GM06990 (cell line): ENCODE data around the gene GCN1.

Experiments
- DNase-seq: peaks from one replicate; pipeline ENCODE4 v3.0.0-alpha.2; 2011; ENCODE audit not compliant: insufficient read length; ENCODE audit errors: extremely low read depth
- H3K27me3 ChIP-seq: replicated peaks from 2 replicates; pipeline ENCODE4 v1.6.0; 2011; ENCODE audit warnings: low read length; ENCODE audit not compliant: control insufficient read depth, insufficient read depth
- H3K36me3 ChIP-seq: 2 replicates; pipeline ENCODE4 v1.5.1; 2011; ENCODE audit warnings: low read length; ENCODE audit not compliant: control insufficient read depth, insufficient read depth
- H3K4me3 ChIP-seq: replicated peaks from 2 replicates; pipeline ENCODE4 v1.5.1; 2011; ENCODE audit warnings: low read depth, mild to moderate bottlenecking, control low read depth, low read length
- CTCF ChIP-seq: IDR thresholded peaks from 2 replicates; pipeline ENCODE4 v1.5.1; 2011; ENCODE audit warnings: low read length, control low read depth, mild to moderate bottlenecking, inconsistent platforms; ENCODE audit not compliant: insufficient read depth, poor library complexity, severe bottlenecking

The GCN1 gene

DNA sequence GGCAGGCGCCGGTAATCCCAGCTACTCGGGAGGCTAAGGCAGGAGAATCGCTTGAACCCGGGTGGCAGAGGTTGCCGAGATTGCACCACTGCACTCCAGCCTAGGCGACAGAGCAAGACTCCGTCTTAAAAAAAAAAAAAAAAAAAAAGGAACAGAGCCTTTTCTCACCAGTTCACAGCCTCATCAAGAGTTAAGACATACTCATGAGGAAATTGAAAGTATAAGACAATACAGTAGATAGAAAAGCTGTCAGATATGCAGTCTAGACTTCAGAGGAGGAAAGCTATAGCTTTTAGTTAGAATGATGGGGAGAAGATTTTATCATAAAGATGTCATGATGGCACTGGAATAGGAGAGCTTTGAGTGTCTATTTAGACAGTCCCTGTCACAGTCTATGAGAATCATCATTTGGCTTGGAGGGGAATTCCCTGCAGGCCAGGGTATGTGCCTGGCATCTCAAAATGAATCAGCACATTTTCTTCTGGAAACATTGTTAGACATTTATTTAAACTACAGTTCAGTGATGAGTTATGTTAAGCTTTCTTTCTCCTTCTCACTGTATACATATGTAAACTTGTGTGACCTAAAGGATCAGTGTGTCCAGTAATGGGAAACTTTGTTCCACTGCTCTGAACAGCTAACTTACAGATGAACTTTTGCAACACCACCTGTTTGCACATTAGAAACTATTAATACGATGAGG is 75.1 kb downstream of the GCN1 start:
- peak; percentile 77 for DNase-seq
- no peaks in the 10 kb centered on the region for H3K27me3 ChIP-seq

GRCh38 chr12:120118321-120119061 is 76.0 kb downstream of the GCN1 start:
- no peaks in the 10 kb centered on the region for H3K27me3 ChIP-seq
- no peak for TF ChIP-seq CTCF
- peaks cover 8% of the 10 kb centered on the region for H3K36me3 ChIP-seq
- DNase-seq: no peak
- H3K4me3 ChIP-seq: peak overlapping the region; percentile 91

More for the DNA sequence above, 75.1 kb downstream of the GCN1 start:
- H3K36me3 ChIP-seq: peaks cover 6% of the 10 kb centered on the region
- no peak for TF ChIP-seq CTCF
- no peak overlapping the region; the same call in 1 of the 2 replicates for H3K4me3 ChIP-seq

GRCh38 chr12:120117961-120118320 is 76.6 kb downstream of the GCN1 start:
- Histone ChIP-seq H3K36me3 (peaks cover 10% of the 10 kb centered on the region), H3K4me3 (peak overlapping the region; percentile 91), H3K27me3 (no peaks in the 10 kb centered on the region)
- TF ChIP-seq CTCF: no peak
- DNase-seq: no peak

GRCh38 chr12:120116792-120117651 is 77.5 kb downstream of the GCN1 start:
- peak; percentile 96 for DNase-seq
- peak overlapping the region; percentile 91 for H3K4me3 ChIP-seq
- TF ChIP-seq CTCF: no peak
- no peaks in the 10 kb centered on the region for H3K27me3 ChIP-seq
- H3K36me3 ChIP-seq: peaks cover 10% of the 10 kb centered on the region

DNA sequence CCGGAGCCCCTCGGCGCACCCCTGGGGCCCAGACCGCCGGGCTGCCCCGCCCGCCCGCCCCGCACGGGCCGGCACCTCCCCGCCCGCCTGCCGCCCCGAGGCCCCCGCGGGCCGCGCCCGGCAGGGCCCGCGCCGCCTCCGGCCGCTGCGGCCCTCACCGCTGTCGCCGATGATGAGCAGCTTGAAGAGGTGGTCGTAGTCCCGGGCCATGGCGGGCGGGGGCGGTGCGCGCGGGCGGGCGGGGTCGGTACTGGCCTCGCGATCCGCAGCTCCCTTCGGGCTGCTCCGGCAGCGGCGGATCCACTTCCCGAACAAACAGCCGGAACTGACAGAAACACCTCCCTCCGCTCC is 78.1 kb downstream of the GCN1 start, which contains the start of gene RAB35:
TSS of gene RAB35 (minus strand) at position 313 of the 351 bp plus-strand sequence. CDS start at position 210, 103 bp downstream.
- H3K4me3 ChIP-seq: peak within 1 kb of the TSS; percentile 91
- H3K27me3 ChIP-seq: no peaks in the 10 kb centered on the region
- no peak for DNase-seq
- peaks cover 10% of the 10 kb centered on the region for H3K36me3 ChIP-seq
- no peak for TF ChIP-seq CTCF
